HCT116 (cell line): ENCODE results near the gene TNFRSF17. TPM values are rescaled to one million over a fixed set of nuclear protein-coding genes. Genes with fewer than 3 reads are reported as not detected.

ENCODE experiments used
- total RNA-seq: library from RNA; stranded (reverse); gene quantifications from one replicate; pipeline ENCODE4 v1.2.1, GENCODE V29; 2021; ENCODE audit not compliant: unreplicated experiment

TNFRSF17 gene
- total RNA-seq, 1 experiment from 2014 or later = not detected

Other genes starting within 250 kb of the TNFRSF17 start
- 26.8 TPM for gene TXNDC11, start 222.4 kb upstream of the TNFRSF17 start, total RNA-seq
- gene ZC3H7A, start 168.0 kb upstream of the TNFRSF17 start, total RNA-seq = 33.4 TPM
- gene RSL1D1, start 113.7 kb upstream of the TNFRSF17 start, total RNA-seq = 291 TPM
- 148 TPM for gene GSPT1, start 49.3 kb upstream of the TNFRSF17 start, total RNA-seq
- gene NPIPB2, start 23.2 kb upstream of the TNFRSF17 start, total RNA-seq = 10.7 TPM
- 7.4 TPM for gene SNX29, start 11.5 kb downstream of the TNFRSF17 start, total RNA-seq